Uterus (tissue), 4 donors: ENCODE data around the gene AJM1. TPM values are rescaled to one million over a fixed set of nuclear protein-coding genes. Genes with fewer than 3 reads are reported as not detected.
A peak's percentile ranks its signal among the peaks of the same experiment; 100 is the strongest.

Source experiments
- DNase-seq, 2 donors: peaks; one replicate each; pipeline ENCODE4 v3.0.0-alpha.2; 2019 to 2020
- H3K27ac ChIP-seq, 2 donors: fragments of 200-600 bp; sonication (generic); 1 replicate in 1 of 2; 2 replicates in 1 of 2; pipeline ENCODE4 v1.5.1; 2016 to 2018
- H3K27me3 ChIP-seq, 2 donors: fragments of 200-600 bp; sonication (generic); one replicate each; pipeline ENCODE4 v1.5.1; 2018 to 2019; ENCODE audit warnings: control low read depth in 1 of 2
- H3K36me3 ChIP-seq, 2 donors: fragments of 200-600 bp; sonication (generic); one replicate each; pipeline ENCODE4 v1.5.1; 2019; ENCODE audit warnings: control low read depth in 1 of 2
- H3K4me1 ChIP-seq, 2 donors: fragments of 200-600 bp; sonication (generic); one replicate each; pipeline ENCODE4 v1.5.1; 2018 to 2019; ENCODE audit warnings: control low read depth in 1 of 2
- H3K4me3 ChIP-seq, 2 donors: fragments of 200-600 bp; sonication (generic); 1 replicate in 1 of 2; 2 replicates in 1 of 2; pipeline ENCODE4 v1.5.1; 2018 to 2019; ENCODE audit warnings: mild to moderate bottlenecking in 1 of 2
- H3K9me3 ChIP-seq, 2 donors: fragments of 200-600 bp; sonication (generic); one replicate each; pipeline ENCODE4 v1.5.1; 2019; ENCODE audit warnings: control low read depth in 1 of 2
- POLR2A ChIP-seq, 2 donors: fragments of 450-650 bp; IDR thresholded peaks; one replicate each; pipeline ENCODE4 v1.6.1; 2016; ENCODE audit warnings: antibody characterized with exemption in 2 of 2, mild to moderate bottlenecking in 1 of 2, moderate library complexity in 1 of 2
- intact Hi-C: fragments of 100-400 bp; cut with DNase I; formaldehyde crosslinking; loops from one replicate; pipeline ENCODE4 v1.15.1; 2023; ENCODE audit warnings: low total_unique reads
- total RNA-seq, 4 donors: library from RNA; depleted of rRNA in 3 of 4; stranded (reverse); fragments of >200 nt in 3 of 4; gene quantifications; one replicate each; pipeline versions ENCODE4 v1.1.0 to v1.2.4, GENCODE V29; 2014 to 2023
- TF ChIP-seq, protein P1 (sequence below), 4 experiments: fragments of 200-600 bp in 2 of 4; fragments of 450-650 bp in 2 of 4; sonication (generic) in 2 of 4; IDR thresholded peaks; one replicate each; pipeline ENCODE4 v1.5.1; 2016 to 2019; ENCODE audit warnings: antibody characterized with exemption in 4 of 4, mild to moderate bottlenecking in 2 of 4, moderate library complexity in 1 of 4
- donor health status: DM: yes; HTN: yes; CAD: no.

Gene AJM1
- total RNA-seq, 4 donors from 2014 or later = 1.3 to 3.6 (median 3.6) TPM; not detected in 1

- Histone ChIP-seq H3K27me3 (peaks cover 5 to 27% of the 10 kb centered on the region in 2 donors), H3K36me3 (no peaks in the 10 kb centered on the region), H3K27ac (peak overlapping the region; percentile 81 to 90), H3K4me1 (peaks cover 5 to 28% of the 10 kb centered on the region in 2 donors), H3K4me3 (peak overlapping the region; percentile 54 to 85), H3K9me3 (no peaks in the 10 kb centered on the region)
- intact Hi-C loops = no loop called here
- no peak for TF ChIP-seq POLR2A (IDR thresholded peaks at IDR 0.05)
- TF ChIP-seq, protein P1, sequence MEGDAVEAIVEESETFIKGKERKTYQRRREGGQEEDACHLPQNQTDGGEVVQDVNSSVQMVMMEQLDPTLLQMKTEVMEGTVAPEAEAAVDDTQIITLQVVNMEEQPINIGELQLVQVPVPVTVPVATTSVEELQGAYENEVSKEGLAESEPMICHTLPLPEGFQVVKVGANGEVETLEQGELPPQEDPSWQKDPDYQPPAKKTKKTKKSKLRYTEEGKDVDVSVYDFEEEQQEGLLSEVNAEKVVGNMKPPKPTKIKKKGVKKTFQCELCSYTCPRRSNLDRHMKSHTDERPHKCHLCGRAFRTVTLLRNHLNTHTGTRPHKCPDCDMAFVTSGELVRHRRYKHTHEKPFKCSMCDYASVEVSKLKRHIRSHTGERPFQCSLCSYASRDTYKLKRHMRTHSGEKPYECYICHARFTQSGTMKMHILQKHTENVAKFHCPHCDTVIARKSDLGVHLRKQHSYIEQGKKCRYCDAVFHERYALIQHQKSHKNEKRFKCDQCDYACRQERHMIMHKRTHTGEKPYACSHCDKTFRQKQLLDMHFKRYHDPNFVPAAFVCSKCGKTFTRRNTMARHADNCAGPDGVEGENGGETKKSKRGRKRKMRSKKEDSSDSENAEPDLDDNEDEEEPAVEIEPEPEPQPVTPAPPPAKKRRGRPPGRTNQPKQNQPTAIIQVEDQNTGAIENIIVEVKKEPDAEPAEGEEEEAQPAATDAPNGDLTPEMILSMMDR (IDR thresholded peaks at IDR 0.05) = no peak
- DNase-seq = no peak
These were observed 7.9 kb downstream of the AJM1 start for GRCh38 chr9:136849960-136850865.

- Histone ChIP-seq H3K9me3 (no peaks in the 10 kb centered on the region), H3K27ac (no peak overlapping the region), H3K27me3 (peaks cover 0 to 23% of the 10 kb centered on the region in 2 donors), H3K4me1 (peaks cover 5 to 24% of the 10 kb centered on the region in 2 donors), H3K4me3 (no peak overlapping the region), H3K36me3 (no peaks in the 10 kb centered on the region)
- TF ChIP-seq, protein P1 (IDR thresholded peaks at IDR 0.05) = no peak
- TF ChIP-seq POLR2A (IDR thresholded peaks at IDR 0.05) = no peak
- intact Hi-C loops = no loop called here
- no peak for DNase-seq
These were observed 8.8 kb downstream of the AJM1 start for GRCh38 chr9:136850866-136851775.

GRCh38 chr9:136851941-136852663 lies 9.8 kb downstream of the AJM1 start, which contains the start of gene MAMDC4:
Gene MAMDC4 (plus strand): TSS chr9:136852346. CDS start chr9:136852417, 71 bp downstream.
- H3K4me3 ChIP-seq = no peak within 1 kb of the TSS
- H3K36me3 ChIP-seq = no peaks in the 10 kb centered on the region
- peaks cover 0 to 14% of the 10 kb centered on the region in 2 donors for H3K27me3 ChIP-seq
- peaks cover 5 to 14% of the 10 kb centered on the region in 2 donors for H3K4me1 ChIP-seq
- no peaks in the 10 kb centered on the region for H3K9me3 ChIP-seq
- H3K27ac ChIP-seq = no peak within 1 kb of the TSS
- intact Hi-C loops = no loop called here
- no peak for DNase-seq
- TF ChIP-seq POLR2A (IDR thresholded peaks at IDR 0.05) = no peak
- TF ChIP-seq, protein P1 (IDR thresholded peaks at IDR 0.05) = no peak

DNA sequence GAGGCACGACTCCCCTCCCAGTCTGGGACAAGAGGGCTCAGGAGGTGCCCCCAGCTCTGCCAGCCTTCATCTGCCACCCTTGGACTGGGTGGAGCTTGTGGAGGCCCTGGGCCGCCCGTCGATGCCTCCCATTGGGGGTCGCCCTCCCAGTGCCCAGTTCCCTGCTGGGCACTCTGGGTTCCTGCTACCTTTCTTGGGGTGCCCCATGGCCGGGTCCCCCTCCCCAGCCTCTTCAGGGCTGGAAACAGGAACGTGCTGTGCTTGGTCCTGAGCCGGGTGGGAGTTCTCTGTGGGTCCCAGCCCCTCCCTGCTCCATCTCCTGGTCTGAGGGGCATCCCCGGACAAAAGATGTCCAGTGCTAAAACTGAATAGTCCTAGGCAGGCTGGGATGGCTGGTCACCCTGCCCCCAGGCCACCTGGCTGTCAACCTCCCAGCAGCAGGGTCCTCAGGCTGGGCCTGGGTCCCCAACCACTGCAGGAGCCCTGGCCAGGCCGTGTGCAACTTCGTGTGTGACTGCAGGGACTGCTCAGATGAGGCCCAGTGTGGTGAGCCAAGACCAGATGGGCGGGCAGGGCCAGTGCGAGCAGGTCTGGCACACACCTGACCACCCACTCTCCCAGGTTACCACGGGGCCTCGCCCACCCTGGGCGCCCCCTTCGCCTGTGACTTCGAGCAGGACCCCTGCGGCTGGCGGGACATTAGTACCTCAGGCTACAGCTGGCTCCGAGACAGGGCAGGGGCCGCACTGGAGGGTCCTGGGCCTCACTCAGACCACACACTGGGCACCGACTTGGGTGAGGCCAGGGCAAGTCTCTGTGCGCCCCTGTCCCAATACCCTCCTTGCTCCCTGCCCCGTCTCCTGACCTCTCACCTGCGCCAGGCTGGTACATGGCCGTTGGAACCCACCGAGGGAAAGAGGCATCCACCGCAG lies 10.7 kb downstream of the AJM1 start:
- no peak overlapping the region for H3K27ac ChIP-seq

More for the DNA sequence above, 10.7 kb downstream of the AJM1 start:
- H3K4me3 ChIP-seq = no peak overlapping the region
- peaks cover 5 to 9% of the 10 kb centered on the region in 2 donors for H3K4me1 ChIP-seq
- peaks cover 0 to 6% of the 10 kb centered on the region in 2 donors for H3K27me3 ChIP-seq
- H3K9me3 ChIP-seq = no peaks in the 10 kb centered on the region
- no peak for TF ChIP-seq POLR2A (IDR thresholded peaks at IDR 0.05)
- TF ChIP-seq, protein P1 (IDR thresholded peaks at IDR 0.05) = no peak
- intact Hi-C loops = no loop called here
- DNase-seq = peak in 1 of 2 donors; percentile 17
- no peaks in the 10 kb centered on the region for H3K36me3 ChIP-seq
